HCT116 (cell line): ENCODE data around the gene METTL25. TPM values are rescaled to one million over a fixed set of nuclear protein-coding genes. Genes with fewer than 3 reads are reported as not detected.

Source experiments
- ATAC-seq: fragments of 200-7000 bp; cut with Tn5 transposase; 2 replicates; pipeline ENCODE4 v1.9.1; 2020; ENCODE audit warnings: mild to moderate bottlenecking, moderate library complexity
- BruUV-seq: library from RNA; stranded (reverse); fragments of 400-500 nt; replicated peaks from 2 replicates; lab custom pipeline; 2021; lab: Mats Ljungman, UMichigan
- CTCF ChIA-PET: fragments of 300-600 bp; sonication (Branson Sonifier 250); formaldehyde crosslinking; loops from one replicate; lab custom pipeline; 2021; ENCODE audit warnings: antibody characterized with exemption; lab: Charles Lee
- POLR2A ChIA-PET: fragments of 300-600, 350-600 bp; sonication (Branson Sonifier 250); formaldehyde crosslinking; loops from one replicate; lab custom pipeline; 2021; ENCODE audit warnings: antibody characterized with exemption; lab: Charles Lee
- RAD21 ChIA-PET, 2 experiments: fragments of 300-600 bp; sonication (Branson Sonifier 250); formaldehyde crosslinking; loops; one replicate each; lab custom pipeline; 2023; ENCODE audit warnings: low total read pairs in 2 of 2; ENCODE audit not compliant: uncharacterized antibody in 2 of 2, unreplicated experiment in 2 of 2, low non-redundant PET in 1 of 2; lab: Charles Lee
- DNase-seq: peaks from one replicate; pipeline ENCODE4 v3.0.0-alpha.2; 2010; ENCODE audit warnings: low read depth, low spot score
- H2AFZ ChIP-seq: fragments of 200-600 bp; shearing (Covaris generic), sonication (generic); 2 replicates; pipeline ENCODE4 v1.6.1; 2017; ENCODE audit warnings: low read depth, mixed run types, mixed read lengths, antibody characterized with exemption, low read length; ENCODE audit not compliant: poor library complexity, severe bottlenecking
- H3K27ac ChIP-seq: 2 replicates; pipeline ENCODE4 v1.5.1; 2012; ENCODE audit warnings: low read depth, low read length
- H3K27me3 ChIP-seq: fragments of 200-600 bp; sonication (generic); 2 replicates; pipeline ENCODE4 v1.6.1; 2016; ENCODE audit warnings: mixed run types, low read length, mixed read lengths; ENCODE audit not compliant: insufficient read depth
- H3K36me3 ChIP-seq, 2 experiments: fragments of 200-500 bp in 1 of 2; fragments of 200-600 bp in 1 of 2; sonication (Bioruptor generic) in 1 of 2; sonication (generic) in 1 of 2; 2 replicates each; pipeline versions ENCODE4 v1.5.1 to v1.6.1; 2014 to 2016; ENCODE audit warnings: low read length in 2 of 2, inconsistent platforms in 1 of 2, mixed read lengths in 1 of 2, mixed run types in 1 of 2; ENCODE audit not compliant: insufficient read depth in 2 of 2, control insufficient read depth in 1 of 2
- H3K4me1 ChIP-seq, 2 experiments: fragments of 200-600 bp in 1 of 2; sonication (generic) in 1 of 2; 2 replicates each; pipeline versions ENCODE4 v1.5.1 to v1.6.1; 2012 to 2017; ENCODE audit warnings: low read length in 2 of 2, inconsistent platforms in 1 of 2, mild to moderate bottlenecking in 1 of 2, mixed read lengths in 1 of 2, mixed run types in 1 of 2, moderate library complexity in 1 of 2; ENCODE audit not compliant: insufficient read depth in 2 of 2, control insufficient read depth in 1 of 2
- H3K4me2 ChIP-seq: fragments of 200-600 bp; sonication (generic); 2 replicates; pipeline ENCODE4 v1.6.1; 2017; ENCODE audit warnings: mixed run types, low read length, mixed read lengths
- H3K4me3 ChIP-seq, 2 experiments: fragments of 200-600 bp in 1 of 2; sonication (generic) in 1 of 2; replicated peaks in 1 of 2; 2 replicates each; pipeline ENCODE4 v1.5.1; 2011 to 2016; ENCODE audit warnings: low read length in 2 of 2, control low read depth in 1 of 2, low read depth in 1 of 2, mild to moderate bottlenecking in 1 of 2, mixed read lengths in 1 of 2, mixed run types in 1 of 2
- H3K79me2 ChIP-seq: fragments of 200-600 bp; sonication (generic); 2 replicates; pipeline ENCODE4 v1.6.1; 2017; ENCODE audit warnings: mild to moderate bottlenecking, mixed run types, low read length, moderate library complexity, mixed read lengths; ENCODE audit not compliant: insufficient read depth
- H3K9ac ChIP-seq: fragments of 200-600 bp; sonication (generic); 2 replicates; pipeline ENCODE4 v1.6.1; 2016; ENCODE audit warnings: low read length, mixed read lengths
- H3K9me2 ChIP-seq: fragments of 200-600 bp; sonication (generic), shearing (Covaris generic); 2 replicates; pipeline ENCODE4 v1.6.1; 2017; ENCODE audit warnings: mixed run types, mild to moderate bottlenecking, moderate library complexity; ENCODE audit not compliant: insufficient read depth
- H3K9me3 ChIP-seq, 2 experiments: fragments of 200-500 bp in 1 of 2; fragments of 200-600 bp in 1 of 2; sonication (Bioruptor generic) in 1 of 2; sonication (generic) in 1 of 2; 2 replicates each; pipeline ENCODE4 v1.6.1; 2014 to 2017; ENCODE audit warnings: low read length in 2 of 2, mixed read lengths in 2 of 2, inconsistent platforms in 1 of 2, low read depth in 1 of 2, mild to moderate bottlenecking in 1 of 2, mixed run types in 1 of 2, moderate library complexity in 1 of 2; ENCODE audit not compliant: control insufficient read depth in 1 of 2, insufficient read depth in 1 of 2
- H4K20me1 ChIP-seq: fragments of 200-600 bp; sonication (generic), shearing (Covaris generic); 2 replicates; pipeline ENCODE4 v1.6.1; 2017; ENCODE audit warnings: mixed run types, mild to moderate bottlenecking, moderate library complexity; ENCODE audit not compliant: insufficient read depth
- CBX3 ChIP-seq: IDR thresholded peaks from 2 replicates; pipeline ENCODE4 v1.6.1; 2012; ENCODE audit warnings: low read depth
- CTCF ChIP-seq, 3 experiments: fragments of 200-600 bp in 1 of 3; sonication (generic) in 1 of 3; IDR thresholded peaks in 2 of 3; conservative IDR thresholded peaks in 1 of 3; 2 replicates each; pipeline ENCODE4 v1.5.1; 2012 to 2017; ENCODE audit warnings: low read depth in 2 of 3, low read length in 2 of 3, antibody characterized with exemption in 1 of 3, borderline replicate concordance in 1 of 3, control low read depth in 1 of 3, mild to moderate bottlenecking in 1 of 3, mixed read lengths in 1 of 3, mixed run types in 1 of 3, moderate library complexity in 1 of 3; ENCODE audit not compliant: insufficient read depth in 1 of 3
- EGR1 ChIP-seq: IDR thresholded peaks from 2 replicates; pipeline ENCODE4 v1.6.1; 2012; ENCODE audit warnings: low read depth
- ELF1 ChIP-seq: IDR thresholded peaks from 2 replicates; pipeline ENCODE4 v1.6.1; 2012; ENCODE audit warnings: low read depth, borderline replicate concordance
- EZH2 ChIP-seq: fragments of 200-600 bp; sonication (generic); IDR thresholded peaks from 2 replicates; pipeline ENCODE4 v1.6.1; 2017; ENCODE audit warnings: antibody characterized with exemption, mixed run types
- EZH2phosphoT487 ChIP-seq: fragments of 200-600 bp; IDR thresholded peaks from 2 replicates; pipeline ENCODE4 v1.6.1; 2018; ENCODE audit warnings: antibody characterized with exemption, borderline replicate concordance
- FOSL1 ChIP-seq: IDR thresholded peaks from 2 replicates; pipeline ENCODE4 v1.6.1; 2012; ENCODE audit warnings: low read depth
- JUND ChIP-seq: IDR thresholded peaks from 2 replicates; pipeline ENCODE4 v1.6.1; 2012
- RAD21 ChIP-seq: IDR thresholded peaks from 2 replicates; pipeline ENCODE4 v1.6.1; 2012; ENCODE audit warnings: low read depth, mild to moderate bottlenecking
- SRF ChIP-seq: IDR thresholded peaks from 2 replicates; pipeline ENCODE4 v1.6.1; 2012; ENCODE audit warnings: low read depth
- TCF7L2 ChIP-seq: IDR thresholded peaks from 2 replicates; pipeline ENCODE4 v1.7.0; 2011; ENCODE audit warnings: borderline replicate concordance, inconsistent platforms; ENCODE audit not compliant: insufficient read depth, insufficient read length; ENCODE audit errors: extremely low read depth
- YY1 ChIP-seq: IDR thresholded peaks from 2 replicates; pipeline ENCODE4 v1.6.1; 2011; ENCODE audit warnings: low read length, low read depth, moderate library complexity, mild to moderate bottlenecking; ENCODE audit not compliant: insufficient replicate concordance; ENCODE audit errors: extremely low read depth
- ZFX ChIP-seq: fragments of 450-650 bp; IDR thresholded peaks from 2 replicates; pipeline ENCODE4 v1.6.1; 2017
- ZNF274 ChIP-seq: fragments of 200-500 bp; sonication (Bioruptor generic); IDR thresholded peaks from 2 replicates; pipeline ENCODE4 v1.6.1; 2014; ENCODE audit warnings: mild to moderate bottlenecking, low read depth, low read length, inconsistent platforms
- intact Hi-C: fragments of 100-400 bp; cut with micrococcal nuclease; formaldehyde crosslinking; loops from 2 replicates; pipeline ENCODE4 v1.10.0; 2022
- total RNA-seq: library from RNA; stranded (reverse); gene quantifications from one replicate; pipeline ENCODE4 v1.2.1, GENCODE V29; 2021; ENCODE audit not compliant: unreplicated experiment
- TF ChIP-seq, protein P1 (sequence below): IDR thresholded peaks from 2 replicates; pipeline ENCODE4 v1.6.1; 2012
- TF ChIP-seq, protein P2 (sequence below): IDR thresholded peaks from 2 replicates; pipeline ENCODE4 v1.6.1; 2012; ENCODE audit warnings: low read depth

Gene METTL25
- total RNA-seq, 1 experiment from 2014 or later = 4.4 TPM

- H2AFZ ChIP-seq = no peak overlapping the region
- no peaks in the 10 kb centered on the region for H3K79me2 ChIP-seq
- H3K27ac ChIP-seq = no peak overlapping the region
- TF ChIP-seq ZFX = no peak
- no peak for TF ChIP-seq TCF7L2
- no peak for TF ChIP-seq CBX3
- no peak for TF ChIP-seq RAD21
- TF ChIP-seq, protein P1, sequence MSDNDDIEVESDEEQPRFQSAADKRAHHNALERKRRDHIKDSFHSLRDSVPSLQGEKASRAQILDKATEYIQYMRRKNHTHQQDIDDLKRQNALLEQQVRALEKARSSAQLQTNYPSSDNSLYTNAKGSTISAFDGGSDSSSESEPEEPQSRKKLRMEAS = no peak
- TF ChIP-seq, all 23 proteins: peak for 0
- POLR2A ChIA-PET = no interaction called here
- no peaks in the 10 kb centered on the region for H3K36me3 ChIP-seq
- H4K20me1 ChIP-seq = no peaks in the 10 kb centered on the region
- H3K9ac ChIP-seq = no peak overlapping the region
- RAD21 ChIA-PET = no interaction called here
- H3K4me1 ChIP-seq = no peaks in the 10 kb centered on the region
- no peaks in the 10 kb centered on the region for H3K9me3 ChIP-seq
- no peak for DNase-seq
- no peak overlapping the region for H3K4me3 ChIP-seq
- intact Hi-C loops = no loop called here
- no peaks in the 10 kb centered on the region for H3K9me2 ChIP-seq
- no TSS peak for BruUV-seq
- CTCF ChIA-PET = no interaction called here
- H3K27me3 ChIP-seq = no peaks in the 10 kb centered on the region
- no peak overlapping the region for H3K4me2 ChIP-seq
- no peak for ATAC-seq
Measured at GRCh38 chr12:82438356-82438755, 80.0 kb downstream of the METTL25 start.

GRCh38 chr12:82440885-82441284 is 82.6 kb downstream of the METTL25 start:
- H3K9me3 ChIP-seq = no peaks in the 10 kb centered on the region
- no peak overlapping the region for H3K27ac ChIP-seq
- no peaks in the 10 kb centered on the region for H3K79me2 ChIP-seq
- no peaks in the 10 kb centered on the region for H3K27me3 ChIP-seq
- H3K9me2 ChIP-seq = no peaks in the 10 kb centered on the region
- no peak overlapping the region for H3K9ac ChIP-seq
- intact Hi-C loops = no loop called here
- BruUV-seq = no TSS peak
- CTCF ChIA-PET = no interaction called here
- no peak overlapping the region for H3K4me2 ChIP-seq
- ATAC-seq = no peak
- DNase-seq = no peak
- no peak overlapping the region for H3K4me3 ChIP-seq
- H4K20me1 ChIP-seq = no peaks in the 10 kb centered on the region
- POLR2A ChIA-PET = no interaction called here
- H3K4me1 ChIP-seq = no peaks in the 10 kb centered on the region
- RAD21 ChIA-PET = no interaction called here
- H2AFZ ChIP-seq = no peak overlapping the region
- no peaks in the 10 kb centered on the region for H3K36me3 ChIP-seq
- TF ChIP-seq, protein P1 = no peak
- TF ChIP-seq EZH2 = no peak
- TF ChIP-seq ELF1 = no peak
- TF ChIP-seq CBX3 = no peak
- no peak for TF ChIP-seq FOSL1
- TF ChIP-seq JUND = no peak
- no peak for TF ChIP-seq RAD21
- TF ChIP-seq EZH2phosphoT487 = no peak
- TF ChIP-seq ZNF274 = no peak
- no peak for TF ChIP-seq CTCF (IDR thresholded peaks at IDR 0.05 in 2 of 3, conservative IDR thresholded peaks at IDR 0.05 in 1 of 3; ENCODE audit: borderline replicate concordance in 1 of 3, insufficient read depth in 1 of 3, low read depth in 2 of 3, low read length in 2 of 3)
- TF ChIP-seq, protein P2, sequence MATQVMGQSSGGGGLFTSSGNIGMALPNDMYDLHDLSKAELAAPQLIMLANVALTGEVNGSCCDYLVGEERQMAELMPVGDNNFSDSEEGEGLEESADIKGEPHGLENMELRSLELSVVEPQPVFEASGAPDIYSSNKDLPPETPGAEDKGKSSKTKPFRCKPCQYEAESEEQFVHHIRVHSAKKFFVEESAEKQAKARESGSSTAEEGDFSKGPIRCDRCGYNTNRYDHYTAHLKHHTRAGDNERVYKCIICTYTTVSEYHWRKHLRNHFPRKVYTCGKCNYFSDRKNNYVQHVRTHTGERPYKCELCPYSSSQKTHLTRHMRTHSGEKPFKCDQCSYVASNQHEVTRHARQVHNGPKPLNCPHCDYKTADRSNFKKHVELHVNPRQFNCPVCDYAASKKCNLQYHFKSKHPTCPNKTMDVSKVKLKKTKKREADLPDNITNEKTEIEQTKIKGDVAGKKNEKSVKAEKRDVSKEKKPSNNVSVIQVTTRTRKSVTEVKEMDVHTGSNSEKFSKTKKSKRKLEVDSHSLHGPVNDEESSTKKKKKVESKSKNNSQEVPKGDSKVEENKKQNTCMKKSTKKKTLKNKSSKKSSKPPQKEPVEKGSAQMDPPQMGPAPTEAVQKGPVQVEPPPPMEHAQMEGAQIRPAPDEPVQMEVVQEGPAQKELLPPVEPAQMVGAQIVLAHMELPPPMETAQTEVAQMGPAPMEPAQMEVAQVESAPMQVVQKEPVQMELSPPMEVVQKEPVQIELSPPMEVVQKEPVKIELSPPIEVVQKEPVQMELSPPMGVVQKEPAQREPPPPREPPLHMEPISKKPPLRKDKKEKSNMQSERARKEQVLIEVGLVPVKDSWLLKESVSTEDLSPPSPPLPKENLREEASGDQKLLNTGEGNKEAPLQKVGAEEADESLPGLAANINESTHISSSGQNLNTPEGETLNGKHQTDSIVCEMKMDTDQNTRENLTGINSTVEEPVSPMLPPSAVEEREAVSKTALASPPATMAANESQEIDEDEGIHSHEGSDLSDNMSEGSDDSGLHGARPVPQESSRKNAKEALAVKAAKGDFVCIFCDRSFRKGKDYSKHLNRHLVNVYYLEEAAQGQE = no peak
- no peak for TF ChIP-seq SRF
- TF ChIP-seq EGR1 = no peak
- TF ChIP-seq YY1 = no peak
